SK-N-SH (cell line): ENCODE measurements around the gene TWNK.

Experiments used
- EP300 ChIP-seq, 2 experiments: IDR thresholded peaks; 2 replicates each; pipeline versions ENCODE4 v1.4.0 to v1.6.1; 2012; ENCODE audit warnings: borderline replicate concordance in 1 of 2, low read depth in 1 of 2, low read length in 1 of 2
- JUND ChIP-seq: IDR thresholded peaks from 2 replicates; pipeline ENCODE4 v1.4.0; 2012
- RAD21 ChIP-seq: IDR thresholded peaks from 2 replicates; pipeline ENCODE4 v1.6.1; 2012; ENCODE audit warnings: mild to moderate bottlenecking, low read length
- RCOR1 ChIP-seq: fragments of 150-350 bp; IDR thresholded peaks from 2 replicates; pipeline ENCODE4 v1.6.1; 2017; ENCODE audit warnings: antibody characterized with exemption, low read length
- SMC3 ChIP-seq: IDR thresholded peaks from 2 replicates; pipeline ENCODE4 v1.6.1; 2012; ENCODE audit warnings: low read depth, low read length, improper control_type of control experiment
- TF ChIP-seq, protein P1 (sequence below): fragments of 200-600 bp; sonication (generic); IDR thresholded peaks from 2 replicates; pipeline ENCODE4 v1.6.1; 2017; ENCODE audit warnings: antibody characterized with exemption, mild to moderate bottlenecking, moderate library complexity
- TF ChIP-seq, protein P2 (sequence below): IDR thresholded peaks from 2 replicates; pipeline ENCODE4 v1.4.0; 2012; ENCODE audit warnings: low read depth
- TF ChIP-seq, protein P3 (sequence below): IDR thresholded peaks from 2 replicates; pipeline ENCODE4 v1.6.1; 2012; ENCODE audit warnings: mild to moderate bottlenecking, low read depth, low read length, moderate library complexity

DNA sequence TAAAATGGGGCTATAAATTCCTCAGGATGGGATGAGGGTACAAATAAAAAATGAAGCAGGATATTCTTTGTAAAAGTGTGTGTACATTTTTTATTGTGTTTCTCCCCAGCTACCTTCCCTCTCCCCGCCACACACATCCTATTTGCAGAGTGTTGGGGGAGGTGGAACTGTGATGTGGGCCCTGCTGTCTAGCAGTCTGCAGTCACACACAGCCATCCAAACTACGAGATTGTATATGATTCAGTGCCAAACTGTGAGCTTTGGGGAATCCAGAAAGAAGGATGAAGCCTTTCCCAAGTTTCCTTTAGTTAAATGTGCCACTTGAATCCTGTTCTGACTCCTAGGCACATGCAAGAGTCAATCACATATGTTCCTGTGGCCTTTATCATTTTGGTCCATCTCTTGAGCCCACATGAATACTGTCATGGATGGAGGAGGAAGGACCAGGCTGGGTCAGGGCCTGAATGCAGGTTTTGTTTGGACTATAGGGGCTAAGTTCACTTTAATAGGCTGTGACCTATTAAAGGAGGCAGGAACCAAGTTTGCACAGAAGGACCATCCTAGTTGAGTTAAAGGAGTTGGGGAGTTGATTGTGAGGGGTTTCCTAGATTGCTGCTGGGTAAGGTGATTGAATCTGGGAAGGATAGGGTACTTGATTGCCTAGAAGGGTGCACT is 19.1 kb upstream of the TWNK start:
- TF ChIP-seq, protein P1, sequence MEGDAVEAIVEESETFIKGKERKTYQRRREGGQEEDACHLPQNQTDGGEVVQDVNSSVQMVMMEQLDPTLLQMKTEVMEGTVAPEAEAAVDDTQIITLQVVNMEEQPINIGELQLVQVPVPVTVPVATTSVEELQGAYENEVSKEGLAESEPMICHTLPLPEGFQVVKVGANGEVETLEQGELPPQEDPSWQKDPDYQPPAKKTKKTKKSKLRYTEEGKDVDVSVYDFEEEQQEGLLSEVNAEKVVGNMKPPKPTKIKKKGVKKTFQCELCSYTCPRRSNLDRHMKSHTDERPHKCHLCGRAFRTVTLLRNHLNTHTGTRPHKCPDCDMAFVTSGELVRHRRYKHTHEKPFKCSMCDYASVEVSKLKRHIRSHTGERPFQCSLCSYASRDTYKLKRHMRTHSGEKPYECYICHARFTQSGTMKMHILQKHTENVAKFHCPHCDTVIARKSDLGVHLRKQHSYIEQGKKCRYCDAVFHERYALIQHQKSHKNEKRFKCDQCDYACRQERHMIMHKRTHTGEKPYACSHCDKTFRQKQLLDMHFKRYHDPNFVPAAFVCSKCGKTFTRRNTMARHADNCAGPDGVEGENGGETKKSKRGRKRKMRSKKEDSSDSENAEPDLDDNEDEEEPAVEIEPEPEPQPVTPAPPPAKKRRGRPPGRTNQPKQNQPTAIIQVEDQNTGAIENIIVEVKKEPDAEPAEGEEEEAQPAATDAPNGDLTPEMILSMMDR, result no peak
- TF ChIP-seq RAD21 (no peak), EP300 (IDR thresholded peaks at IDR 0.05; ENCODE audit: borderline replicate concordance in 1 of 2, low read depth in 1 of 2, low read length in 1 of 2) (no peak), SMC3 (no peak), RCOR1 (no peak), JUND (no peak)
- TF ChIP-seq, protein P2, sequence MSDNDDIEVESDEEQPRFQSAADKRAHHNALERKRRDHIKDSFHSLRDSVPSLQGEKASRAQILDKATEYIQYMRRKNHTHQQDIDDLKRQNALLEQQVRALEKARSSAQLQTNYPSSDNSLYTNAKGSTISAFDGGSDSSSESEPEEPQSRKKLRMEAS, result no peak
- TF ChIP-seq, protein P3, sequence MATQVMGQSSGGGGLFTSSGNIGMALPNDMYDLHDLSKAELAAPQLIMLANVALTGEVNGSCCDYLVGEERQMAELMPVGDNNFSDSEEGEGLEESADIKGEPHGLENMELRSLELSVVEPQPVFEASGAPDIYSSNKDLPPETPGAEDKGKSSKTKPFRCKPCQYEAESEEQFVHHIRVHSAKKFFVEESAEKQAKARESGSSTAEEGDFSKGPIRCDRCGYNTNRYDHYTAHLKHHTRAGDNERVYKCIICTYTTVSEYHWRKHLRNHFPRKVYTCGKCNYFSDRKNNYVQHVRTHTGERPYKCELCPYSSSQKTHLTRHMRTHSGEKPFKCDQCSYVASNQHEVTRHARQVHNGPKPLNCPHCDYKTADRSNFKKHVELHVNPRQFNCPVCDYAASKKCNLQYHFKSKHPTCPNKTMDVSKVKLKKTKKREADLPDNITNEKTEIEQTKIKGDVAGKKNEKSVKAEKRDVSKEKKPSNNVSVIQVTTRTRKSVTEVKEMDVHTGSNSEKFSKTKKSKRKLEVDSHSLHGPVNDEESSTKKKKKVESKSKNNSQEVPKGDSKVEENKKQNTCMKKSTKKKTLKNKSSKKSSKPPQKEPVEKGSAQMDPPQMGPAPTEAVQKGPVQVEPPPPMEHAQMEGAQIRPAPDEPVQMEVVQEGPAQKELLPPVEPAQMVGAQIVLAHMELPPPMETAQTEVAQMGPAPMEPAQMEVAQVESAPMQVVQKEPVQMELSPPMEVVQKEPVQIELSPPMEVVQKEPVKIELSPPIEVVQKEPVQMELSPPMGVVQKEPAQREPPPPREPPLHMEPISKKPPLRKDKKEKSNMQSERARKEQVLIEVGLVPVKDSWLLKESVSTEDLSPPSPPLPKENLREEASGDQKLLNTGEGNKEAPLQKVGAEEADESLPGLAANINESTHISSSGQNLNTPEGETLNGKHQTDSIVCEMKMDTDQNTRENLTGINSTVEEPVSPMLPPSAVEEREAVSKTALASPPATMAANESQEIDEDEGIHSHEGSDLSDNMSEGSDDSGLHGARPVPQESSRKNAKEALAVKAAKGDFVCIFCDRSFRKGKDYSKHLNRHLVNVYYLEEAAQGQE, result no peak
